Liver (tissue), 9 donors: ENCODE results near the gene EML2. TPM values are rescaled to one million over a fixed set of nuclear protein-coding genes. Genes with fewer than 3 reads are reported as not detected.

ENCODE experiments used
- DNase-seq: peaks from one replicate; pipeline ENCODE4 v3.0.0-alpha.2; 2017; ENCODE audit warnings: low spot score
- H3K27ac ChIP-seq, 2 donors: one replicate each; pipeline ENCODE4 v1.7.0; 2013; ENCODE audit warnings: inconsistent platforms in 2 of 2, low read length in 2 of 2, control low read depth in 1 of 2, low read depth in 1 of 2, mild to moderate bottlenecking in 1 of 2
- H3K27me3 ChIP-seq, 4 donors: one replicate each; pipeline versions ENCODE4 v1.6.1 to v1.7.0; 2013; ENCODE audit warnings: low read length in 3 of 4, inconsistent platforms in 1 of 4, mild to moderate bottlenecking in 1 of 4, moderate library complexity in 1 of 4; ENCODE audit not compliant: control insufficient read depth in 4 of 4, insufficient read depth in 4 of 4
- H3K36me3 ChIP-seq, 4 donors: one replicate each; pipeline versions ENCODE4 v1.6.1 to v1.7.0; 2013; ENCODE audit warnings: low read length in 3 of 4, mild to moderate bottlenecking in 3 of 4, low read depth in 1 of 4, moderate library complexity in 1 of 4; ENCODE audit not compliant: control insufficient read depth in 4 of 4, insufficient read depth in 3 of 4
- H3K4me1 ChIP-seq, 4 donors: one replicate each; pipeline versions ENCODE4 v1.6.1 to v1.7.0; 2013; ENCODE audit warnings: low read length in 3 of 4, mild to moderate bottlenecking in 3 of 4, moderate library complexity in 1 of 4; ENCODE audit not compliant: control insufficient read depth in 4 of 4, insufficient read depth in 4 of 4
- H3K4me3 ChIP-seq, 3 donors: one replicate each; pipeline versions ENCODE4 v1.6.1 to v1.7.0; 2013; ENCODE audit warnings: low read length in 3 of 3, control low read depth in 1 of 3, low read depth in 1 of 3, mild to moderate bottlenecking in 1 of 3
- H3K9ac ChIP-seq, 2 donors: one replicate each; pipeline ENCODE4 v1.7.0; 2013; ENCODE audit warnings: low read length in 2 of 2, mild to moderate bottlenecking in 2 of 2, moderate library complexity in 2 of 2, control low read depth in 1 of 2, low read depth in 1 of 2
- H3K9me3 ChIP-seq, 4 donors: one replicate each; pipeline versions ENCODE4 v1.6.1 to v1.7.0; 2013; ENCODE audit warnings: low read length in 3 of 4; ENCODE audit not compliant: control insufficient read depth in 4 of 4
- EGR1 ChIP-seq, 2 donors: IDR thresholded peaks; 2 replicates each; pipeline ENCODE4 v1.6.1; 2016 to 2018; ENCODE audit warnings: antibody characterized with exemption in 2 of 2, low read depth in 2 of 2
- FOXA1 ChIP-seq: IDR thresholded peaks from 2 replicates; pipeline ENCODE4 v1.6.1; 2016; ENCODE audit warnings: antibody characterized with exemption
- FOXA2 ChIP-seq: IDR thresholded peaks from 2 replicates; pipeline ENCODE4 v1.6.1; 2016; ENCODE audit warnings: antibody characterized with exemption
- GABPA ChIP-seq, 2 donors: IDR thresholded peaks in 1 of 2; conservative IDR thresholded peaks in 1 of 2; 2 replicates each; pipeline ENCODE4 v1.6.1; 2016; ENCODE audit warnings: antibody characterized with exemption in 2 of 2, mild to moderate bottlenecking in 1 of 2, moderate library complexity in 1 of 2
- HNF4A ChIP-seq, 2 donors: conservative IDR thresholded peaks; 2 replicates each; pipeline ENCODE4 v1.6.1; 2016; ENCODE audit warnings: antibody characterized with exemption in 2 of 2, mild to moderate bottlenecking in 2 of 2
- HNF4G ChIP-seq: IDR thresholded peaks from 2 replicates; pipeline ENCODE4 v1.6.1; 2016; ENCODE audit warnings: antibody characterized with exemption
- JUND ChIP-seq, 2 donors: IDR thresholded peaks; 2 replicates each; pipeline ENCODE4 v1.6.1; 2016; ENCODE audit warnings: antibody characterized with exemption in 2 of 2
- NR2F2 ChIP-seq: IDR thresholded peaks from 2 replicates; pipeline ENCODE4 v1.6.1; 2016; ENCODE audit warnings: antibody characterized with exemption
- RAD21 ChIP-seq, 2 donors: IDR thresholded peaks; 2 replicates each; pipeline ENCODE4 v1.6.1; 2016; ENCODE audit warnings: antibody characterized with exemption in 2 of 2, mild to moderate bottlenecking in 2 of 2
- RXRA ChIP-seq, 2 donors: IDR thresholded peaks; 2 replicates each; pipeline ENCODE4 v1.6.1; 2017 to 2018; ENCODE audit warnings: antibody characterized with exemption in 2 of 2, mild to moderate bottlenecking in 1 of 2
- SP1 ChIP-seq: IDR thresholded peaks from 2 replicates; pipeline ENCODE4 v1.6.1; 2018; ENCODE audit warnings: antibody characterized with exemption, mild to moderate bottlenecking
- TAF1 ChIP-seq: conservative IDR thresholded peaks from 2 replicates; pipeline ENCODE4 v1.6.1; 2016; ENCODE audit warnings: antibody characterized with exemption, mild to moderate bottlenecking
- YY1 ChIP-seq: IDR thresholded peaks from 2 replicates; pipeline ENCODE4 v1.6.1; 2016; ENCODE audit warnings: antibody characterized with exemption, mild to moderate bottlenecking
- WGBS: extraction: QIAGEN DNeasy Blood & Tissue Kit; methylation state at CpG from one replicate; pipeline ENCODE4 v1.1.7; 2013; 5-methylcytosine and 5-hydroxymethylcytosine counted together
- polyA plus RNA-seq, 2 donors: library from polyadenylated mRNA; stranded (reverse) in 1 of 2; unstranded in 1 of 2; fragments of 200-250 nt in 1 of 2; fragments of >200 nt in 1 of 2; fragmentation: Nextera tagmentation in 1 of 2; extraction: Ambion mirVana in 1 of 2; gene quantifications; one replicate each; pipeline versions ENCODE4 v1.2.1 to v1.2.3, GENCODE V29; 2013 to 2015
- total RNA-seq, 2 donors: library from RNA; depleted of rRNA; stranded (reverse); fragments of >200 nt; gene quantifications; one replicate each; pipeline ENCODE4 v1.2.3, GENCODE V29; 2014
- TF ChIP-seq, protein P1 (sequence below): IDR thresholded peaks from 2 replicates; pipeline ENCODE4 v1.6.1; 2016; ENCODE audit warnings: antibody characterized with exemption
- TF ChIP-seq, protein P2 (sequence below): fragments of 150-350 bp; IDR thresholded peaks from 2 replicates; pipeline ENCODE4 v1.5.1; 2017; ENCODE audit warnings: improper control_type of control experiment, low read depth, low read length; ENCODE audit not compliant: missing input control
- TF ChIP-seq, protein P3 (sequence below): IDR thresholded peaks from 2 replicates; pipeline ENCODE4 v1.6.1; 2016; ENCODE audit warnings: antibody characterized with exemption
- TF ChIP-seq, protein P4 (sequence below): IDR thresholded peaks from 2 replicates; pipeline ENCODE4 v1.6.1; 2016; ENCODE audit warnings: antibody characterized with exemption, mild to moderate bottlenecking
- TF ChIP-seq, protein P5 (sequence below): IDR thresholded peaks from 2 replicates; pipeline ENCODE4 v1.6.1; 2016; ENCODE audit warnings: antibody characterized with exemption
- donor health status: healthy.
- donor health status: healthy.
- donor health status: healthy.
- donor health status: healthy.
- donor health status: healthy.

The EML2 gene
- total and polyA plus RNA-seq, 4 donors: 1.1 to 10.4 (median 9.0) TPM

DNA sequence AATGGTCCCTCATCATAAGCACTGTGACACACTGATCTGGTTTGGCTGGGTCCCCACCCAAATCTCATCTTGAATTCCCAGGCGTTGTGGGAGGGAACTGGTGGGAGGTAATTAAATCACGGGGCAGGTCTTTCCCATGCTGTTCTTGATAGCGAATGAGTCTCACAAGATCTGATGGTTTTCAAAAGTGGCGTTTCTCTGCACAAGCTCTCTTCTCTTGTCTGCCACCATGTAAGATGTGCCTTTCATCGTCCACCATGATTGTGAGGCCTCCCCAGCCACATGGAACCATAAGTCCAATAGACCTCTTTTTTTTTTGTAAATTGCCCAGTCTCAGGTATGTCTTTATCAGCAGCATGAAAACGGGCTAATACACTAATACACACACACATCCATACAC lies 30.2 kb downstream of the EML2 start:
- no peak overlapping the region for H3K4me3 ChIP-seq
- H3K9me3 ChIP-seq: no peaks in the 10 kb centered on the region
- 94% methylated on average over 6 of the region's 6 CpGs for WGBS
- H3K4me1 ChIP-seq: peaks cover 0 to 8% (median 3%) of the 10 kb centered on the region in 4 donors
- no peak overlapping the region for H3K9ac ChIP-seq
- no peaks in the 10 kb centered on the region for H3K27me3 ChIP-seq
- peaks cover 0 to 11% (median 6%) of the 10 kb centered on the region in 4 donors for H3K36me3 ChIP-seq
- H3K27ac ChIP-seq: no peak overlapping the region
- DNase-seq: no peak
- TF ChIP-seq TAF1 (no peak), JUND (IDR thresholded peaks at IDR 0.05) (no peak), HNF4G (no peak), HNF4A (conservative IDR thresholded peaks at IDR 0.05) (no peak), RAD21 (IDR thresholded peaks at IDR 0.05) (no peak)
- TF ChIP-seq, protein P1, sequence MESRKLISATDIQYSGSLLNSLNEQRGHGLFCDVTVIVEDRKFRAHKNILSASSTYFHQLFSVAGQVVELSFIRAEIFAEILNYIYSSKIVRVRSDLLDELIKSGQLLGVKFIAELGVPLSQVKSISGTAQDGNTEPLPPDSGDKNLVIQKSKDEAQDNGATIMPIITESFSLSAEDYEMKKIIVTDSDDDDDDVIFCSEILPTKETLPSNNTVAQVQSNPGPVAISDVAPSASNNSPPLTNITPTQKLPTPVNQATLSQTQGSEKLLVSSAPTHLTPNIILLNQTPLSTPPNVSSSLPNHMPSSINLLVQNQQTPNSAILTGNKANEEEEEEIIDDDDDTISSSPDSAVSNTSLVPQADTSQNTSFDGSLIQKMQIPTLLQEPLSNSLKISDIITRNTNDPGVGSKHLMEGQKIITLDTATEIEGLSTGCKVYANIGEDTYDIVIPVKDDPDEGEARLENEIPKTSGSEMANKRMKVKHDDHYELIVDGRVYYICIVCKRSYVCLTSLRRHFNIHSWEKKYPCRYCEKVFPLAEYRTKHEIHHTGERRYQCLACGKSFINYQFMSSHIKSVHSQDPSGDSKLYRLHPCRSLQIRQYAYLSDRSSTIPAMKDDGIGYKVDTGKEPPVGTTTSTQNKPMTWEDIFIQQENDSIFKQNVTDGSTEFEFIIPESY: no peak
- TF ChIP-seq, protein P2, sequence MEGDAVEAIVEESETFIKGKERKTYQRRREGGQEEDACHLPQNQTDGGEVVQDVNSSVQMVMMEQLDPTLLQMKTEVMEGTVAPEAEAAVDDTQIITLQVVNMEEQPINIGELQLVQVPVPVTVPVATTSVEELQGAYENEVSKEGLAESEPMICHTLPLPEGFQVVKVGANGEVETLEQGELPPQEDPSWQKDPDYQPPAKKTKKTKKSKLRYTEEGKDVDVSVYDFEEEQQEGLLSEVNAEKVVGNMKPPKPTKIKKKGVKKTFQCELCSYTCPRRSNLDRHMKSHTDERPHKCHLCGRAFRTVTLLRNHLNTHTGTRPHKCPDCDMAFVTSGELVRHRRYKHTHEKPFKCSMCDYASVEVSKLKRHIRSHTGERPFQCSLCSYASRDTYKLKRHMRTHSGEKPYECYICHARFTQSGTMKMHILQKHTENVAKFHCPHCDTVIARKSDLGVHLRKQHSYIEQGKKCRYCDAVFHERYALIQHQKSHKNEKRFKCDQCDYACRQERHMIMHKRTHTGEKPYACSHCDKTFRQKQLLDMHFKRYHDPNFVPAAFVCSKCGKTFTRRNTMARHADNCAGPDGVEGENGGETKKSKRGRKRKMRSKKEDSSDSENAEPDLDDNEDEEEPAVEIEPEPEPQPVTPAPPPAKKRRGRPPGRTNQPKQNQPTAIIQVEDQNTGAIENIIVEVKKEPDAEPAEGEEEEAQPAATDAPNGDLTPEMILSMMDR: no peak

DNA sequence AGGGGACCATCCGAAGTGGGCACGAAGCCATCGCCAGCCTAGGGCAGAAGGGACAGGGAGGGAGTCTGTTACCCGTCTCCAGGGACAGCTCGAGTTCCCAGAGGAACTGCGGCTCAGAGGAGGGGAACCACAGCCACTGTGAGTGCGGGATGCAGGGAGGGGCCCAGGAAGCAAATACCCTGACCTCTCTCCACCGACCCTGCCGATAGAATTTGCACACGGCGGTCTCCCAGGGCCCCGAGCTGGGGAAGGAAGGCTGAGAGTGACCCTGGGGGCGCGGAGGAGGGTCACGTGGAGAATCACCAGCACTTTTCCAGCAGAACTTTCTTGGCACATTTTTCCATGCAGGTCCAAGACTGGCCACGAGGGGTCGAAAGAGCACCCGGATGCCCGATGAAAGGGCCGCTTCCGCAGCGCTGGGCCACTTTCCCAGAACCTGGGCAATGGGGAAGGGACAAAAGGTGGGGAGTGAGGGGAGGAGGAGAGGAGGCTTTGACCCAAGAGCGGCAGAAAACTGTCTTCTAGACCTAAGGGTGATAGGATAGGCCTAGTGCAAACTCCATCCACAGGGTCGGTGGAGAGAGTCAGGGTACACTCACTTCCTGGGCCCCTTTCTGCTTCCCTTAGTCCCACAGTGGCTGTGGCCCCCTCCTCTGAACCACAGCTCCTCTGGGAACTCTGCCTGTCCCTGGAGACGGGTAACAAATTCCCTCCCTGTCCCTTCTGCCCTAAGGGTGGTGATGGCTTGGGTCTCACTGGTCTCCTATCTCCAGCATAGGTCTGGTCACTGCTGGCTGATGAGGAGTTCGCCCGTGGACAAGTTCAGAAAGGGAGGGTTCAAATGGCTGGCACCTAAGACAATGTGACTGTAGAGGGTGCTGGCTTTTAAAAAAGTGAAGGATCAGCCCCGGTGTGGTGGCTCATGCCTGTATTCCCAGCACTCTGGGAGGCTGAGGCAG lies 31.8 kb downstream of the EML2 start:
- Histone ChIP-seq H3K4me3 (no peak overlapping the region), H3K9ac (peak overlapping the region in 1 of 2 donors; percentile 33), H3K36me3 (peaks cover 0 to 4% (median 0%) of the 10 kb centered on the region in 4 donors), H3K27me3 (peaks cover 0 to 2% (median 0%) of the 10 kb centered on the region in 4 donors), H3K27ac (peak overlapping the region in 1 of 2 donors; percentile 6), H3K9me3 (no peaks in the 10 kb centered on the region), H3K4me1 (peaks cover 0 to 10% (median 3%) of the 10 kb centered on the region in 4 donors)
- WGBS: 16% methylated on average over 28 of the region's 28 CpGs
- no peak for TF ChIP-seq SP1
- TF ChIP-seq GABPA (IDR thresholded peaks at IDR 0.05 in 1 of 2, conservative IDR thresholded peaks at IDR 0.05 in 1 of 2): no peak
- TF ChIP-seq FOXA1: no peak
- peak; percentile 78 to 87 for TF ChIP-seq RAD21 (IDR thresholded peaks at IDR 0.05)
- TF ChIP-seq JUND (IDR thresholded peaks at IDR 0.05): no peak
- TF ChIP-seq, protein P3, sequence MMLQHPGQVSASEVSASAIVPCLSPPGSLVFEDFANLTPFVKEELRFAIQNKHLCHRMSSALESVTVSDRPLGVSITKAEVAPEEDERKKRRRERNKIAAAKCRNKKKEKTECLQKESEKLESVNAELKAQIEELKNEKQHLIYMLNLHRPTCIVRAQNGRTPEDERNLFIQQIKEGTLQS: no peak
- peak in 1 of 2 donors; percentile 31 for TF ChIP-seq RXRA (IDR thresholded peaks at IDR 0.05)
- TF ChIP-seq, protein P4, sequence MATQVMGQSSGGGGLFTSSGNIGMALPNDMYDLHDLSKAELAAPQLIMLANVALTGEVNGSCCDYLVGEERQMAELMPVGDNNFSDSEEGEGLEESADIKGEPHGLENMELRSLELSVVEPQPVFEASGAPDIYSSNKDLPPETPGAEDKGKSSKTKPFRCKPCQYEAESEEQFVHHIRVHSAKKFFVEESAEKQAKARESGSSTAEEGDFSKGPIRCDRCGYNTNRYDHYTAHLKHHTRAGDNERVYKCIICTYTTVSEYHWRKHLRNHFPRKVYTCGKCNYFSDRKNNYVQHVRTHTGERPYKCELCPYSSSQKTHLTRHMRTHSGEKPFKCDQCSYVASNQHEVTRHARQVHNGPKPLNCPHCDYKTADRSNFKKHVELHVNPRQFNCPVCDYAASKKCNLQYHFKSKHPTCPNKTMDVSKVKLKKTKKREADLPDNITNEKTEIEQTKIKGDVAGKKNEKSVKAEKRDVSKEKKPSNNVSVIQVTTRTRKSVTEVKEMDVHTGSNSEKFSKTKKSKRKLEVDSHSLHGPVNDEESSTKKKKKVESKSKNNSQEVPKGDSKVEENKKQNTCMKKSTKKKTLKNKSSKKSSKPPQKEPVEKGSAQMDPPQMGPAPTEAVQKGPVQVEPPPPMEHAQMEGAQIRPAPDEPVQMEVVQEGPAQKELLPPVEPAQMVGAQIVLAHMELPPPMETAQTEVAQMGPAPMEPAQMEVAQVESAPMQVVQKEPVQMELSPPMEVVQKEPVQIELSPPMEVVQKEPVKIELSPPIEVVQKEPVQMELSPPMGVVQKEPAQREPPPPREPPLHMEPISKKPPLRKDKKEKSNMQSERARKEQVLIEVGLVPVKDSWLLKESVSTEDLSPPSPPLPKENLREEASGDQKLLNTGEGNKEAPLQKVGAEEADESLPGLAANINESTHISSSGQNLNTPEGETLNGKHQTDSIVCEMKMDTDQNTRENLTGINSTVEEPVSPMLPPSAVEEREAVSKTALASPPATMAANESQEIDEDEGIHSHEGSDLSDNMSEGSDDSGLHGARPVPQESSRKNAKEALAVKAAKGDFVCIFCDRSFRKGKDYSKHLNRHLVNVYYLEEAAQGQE: no peak
- no peak for TF ChIP-seq FOXA2
- TF ChIP-seq YY1: no peak
- TF ChIP-seq, protein P2: peak; percentile 87
- TF ChIP-seq, protein P5, sequence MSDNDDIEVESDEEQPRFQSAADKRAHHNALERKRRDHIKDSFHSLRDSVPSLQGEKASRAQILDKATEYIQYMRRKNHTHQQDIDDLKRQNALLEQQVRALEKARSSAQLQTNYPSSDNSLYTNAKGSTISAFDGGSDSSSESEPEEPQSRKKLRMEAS: no peak
- TF ChIP-seq, protein P1: no peak
- TF ChIP-seq HNF4G: no peak
- no peak for TF ChIP-seq TAF1
- no peak for TF ChIP-seq HNF4A (conservative IDR thresholded peaks at IDR 0.05)
- TF ChIP-seq EGR1 (IDR thresholded peaks at IDR 0.05; ENCODE audit: low read depth in 2 of 2): no peak
- TF ChIP-seq NR2F2: peak; percentile 58
- DNase-seq: peak; percentile 73
